ENCODE results near the gene DLX4. TPM values are rescaled to one million over a fixed set of nuclear protein-coding genes. Genes with fewer than 3 reads are reported as not detected.

DLX4 gene
- polyA plus RNA-seq, 1 donor from 2014 or later, result not detected

GRCh38 chr17:49925921-49926320, 43.1 kb upstream of the DLX4 start:
- Histone ChIP-seq H4K20me1 (ENCODE audit: insufficient read depth) (no peaks in the 10 kb centered on the region), H3K4me2 (ENCODE audit: low read length) (no peak overlapping the region), H3K9me2 (ENCODE audit: insufficient read depth, low read length) (no peaks in the 10 kb centered on the region), H3K9me3 (ENCODE audit: low read length) (no peaks in the 10 kb centered on the region), H3K36me3 (ENCODE audit: insufficient read depth, low read length) (no peaks in the 10 kb centered on the region), H3K4me3 (ENCODE audit: low read length) (no peak overlapping the region), H2AFZ (ENCODE audit: low read depth, low read length) (no peak overlapping the region), H3K79me2 (replicated peaks; ENCODE audit: insufficient read depth, low read length) (no peaks in the 10 kb centered on the region), H3F3A (ENCODE audit: insufficient read depth, low read length, poor library complexity, severe bottlenecking) (no peaks in the 10 kb centered on the region), H3K27me3 (ENCODE audit: insufficient read depth, low read depth, low read length) (no peaks in the 10 kb centered on the region), H3K27ac (ENCODE audit: low read length) (no peak overlapping the region), H3K9ac (ENCODE audit: low read length) (no peak overlapping the region)
- TF ChIP-seq TAF1 (IDR thresholded peaks at IDR 0.05; ENCODE audit: low read depth), result no peak
- TF ChIP-seq SMC3 (conservative IDR thresholded peaks at IDR 0.05; ENCODE audit: poor library complexity), result no peak

DNA sequence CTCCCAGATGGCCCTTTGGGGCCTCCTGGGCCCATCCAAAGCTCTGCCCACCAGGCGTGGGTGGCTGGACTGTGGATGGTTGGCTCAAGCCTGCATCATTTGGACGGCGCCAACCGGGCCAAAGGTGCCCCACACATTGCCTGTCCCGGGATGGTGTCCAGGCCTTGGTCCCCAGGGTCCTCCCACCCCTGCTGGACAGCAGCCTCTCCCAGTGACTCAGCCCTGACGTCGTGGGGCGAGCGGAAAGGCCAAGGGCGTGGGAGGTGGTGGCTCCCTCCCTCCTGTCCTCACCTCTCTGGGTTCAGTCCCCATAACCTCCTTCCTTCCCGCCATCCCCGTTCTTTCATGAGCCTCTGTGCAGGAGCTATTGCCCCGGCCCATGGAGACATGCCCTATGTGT, 42.1 kb upstream of the DLX4 start:
- no peaks in the 10 kb centered on the region for H3K36me3 ChIP-seq (ENCODE audit: insufficient read depth, low read length)
- no peaks in the 10 kb centered on the region for H3K9me2 ChIP-seq (ENCODE audit: insufficient read depth, low read length)
- no peak overlapping the region for H3K9ac ChIP-seq (ENCODE audit: low read length)
- no peaks in the 10 kb centered on the region for H4K20me1 ChIP-seq (ENCODE audit: insufficient read depth)
- H3F3A ChIP-seq (ENCODE audit: insufficient read depth, low read length, poor library complexity, severe bottlenecking), result no peaks in the 10 kb centered on the region
- no peaks in the 10 kb centered on the region for H3K9me3 ChIP-seq (ENCODE audit: low read length)
- H3K4me3 ChIP-seq (ENCODE audit: low read length), result no peak overlapping the region
- H3K27me3 ChIP-seq (ENCODE audit: insufficient read depth, low read depth, low read length), result no peaks in the 10 kb centered on the region
- no peak overlapping the region for H3K4me2 ChIP-seq (ENCODE audit: low read length)
- H3K79me2 ChIP-seq (replicated peaks; ENCODE audit: insufficient read depth, low read length), result no peaks in the 10 kb centered on the region
- H3K27ac ChIP-seq (ENCODE audit: low read length), result no peak overlapping the region
- H2AFZ ChIP-seq (ENCODE audit: low read depth, low read length), result no peak overlapping the region
- TF ChIP-seq, protein P1, sequence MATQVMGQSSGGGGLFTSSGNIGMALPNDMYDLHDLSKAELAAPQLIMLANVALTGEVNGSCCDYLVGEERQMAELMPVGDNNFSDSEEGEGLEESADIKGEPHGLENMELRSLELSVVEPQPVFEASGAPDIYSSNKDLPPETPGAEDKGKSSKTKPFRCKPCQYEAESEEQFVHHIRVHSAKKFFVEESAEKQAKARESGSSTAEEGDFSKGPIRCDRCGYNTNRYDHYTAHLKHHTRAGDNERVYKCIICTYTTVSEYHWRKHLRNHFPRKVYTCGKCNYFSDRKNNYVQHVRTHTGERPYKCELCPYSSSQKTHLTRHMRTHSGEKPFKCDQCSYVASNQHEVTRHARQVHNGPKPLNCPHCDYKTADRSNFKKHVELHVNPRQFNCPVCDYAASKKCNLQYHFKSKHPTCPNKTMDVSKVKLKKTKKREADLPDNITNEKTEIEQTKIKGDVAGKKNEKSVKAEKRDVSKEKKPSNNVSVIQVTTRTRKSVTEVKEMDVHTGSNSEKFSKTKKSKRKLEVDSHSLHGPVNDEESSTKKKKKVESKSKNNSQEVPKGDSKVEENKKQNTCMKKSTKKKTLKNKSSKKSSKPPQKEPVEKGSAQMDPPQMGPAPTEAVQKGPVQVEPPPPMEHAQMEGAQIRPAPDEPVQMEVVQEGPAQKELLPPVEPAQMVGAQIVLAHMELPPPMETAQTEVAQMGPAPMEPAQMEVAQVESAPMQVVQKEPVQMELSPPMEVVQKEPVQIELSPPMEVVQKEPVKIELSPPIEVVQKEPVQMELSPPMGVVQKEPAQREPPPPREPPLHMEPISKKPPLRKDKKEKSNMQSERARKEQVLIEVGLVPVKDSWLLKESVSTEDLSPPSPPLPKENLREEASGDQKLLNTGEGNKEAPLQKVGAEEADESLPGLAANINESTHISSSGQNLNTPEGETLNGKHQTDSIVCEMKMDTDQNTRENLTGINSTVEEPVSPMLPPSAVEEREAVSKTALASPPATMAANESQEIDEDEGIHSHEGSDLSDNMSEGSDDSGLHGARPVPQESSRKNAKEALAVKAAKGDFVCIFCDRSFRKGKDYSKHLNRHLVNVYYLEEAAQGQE (IDR thresholded peaks at IDR 0.05; ENCODE audit: borderline replicate concordance), result no peak
- TF ChIP-seq POLR2AphosphoS5 (IDR thresholded peaks at IDR 0.05) (no peak), SMC3 (conservative IDR thresholded peaks at IDR 0.05; ENCODE audit: poor library complexity) (no peak), RAD21 (conservative IDR thresholded peaks at IDR 0.05) (no peak), EP300 (conservative IDR thresholded peaks at IDR 0.05; ENCODE audit: poor library complexity, severe bottlenecking) (no peak), TAF1 (IDR thresholded peaks at IDR 0.05; ENCODE audit: low read depth) (no peak), MXI1 (conservative IDR thresholded peaks at IDR 0.05; ENCODE audit: poor library complexity, severe bottlenecking) (no peak), EZH2 (IDR thresholded peaks at IDR 0.05; ENCODE audit: borderline replicate concordance, insufficient read depth, low read length, poor library complexity, severe bottlenecking) (no peak)
- TF ChIP-seq, protein P2, sequence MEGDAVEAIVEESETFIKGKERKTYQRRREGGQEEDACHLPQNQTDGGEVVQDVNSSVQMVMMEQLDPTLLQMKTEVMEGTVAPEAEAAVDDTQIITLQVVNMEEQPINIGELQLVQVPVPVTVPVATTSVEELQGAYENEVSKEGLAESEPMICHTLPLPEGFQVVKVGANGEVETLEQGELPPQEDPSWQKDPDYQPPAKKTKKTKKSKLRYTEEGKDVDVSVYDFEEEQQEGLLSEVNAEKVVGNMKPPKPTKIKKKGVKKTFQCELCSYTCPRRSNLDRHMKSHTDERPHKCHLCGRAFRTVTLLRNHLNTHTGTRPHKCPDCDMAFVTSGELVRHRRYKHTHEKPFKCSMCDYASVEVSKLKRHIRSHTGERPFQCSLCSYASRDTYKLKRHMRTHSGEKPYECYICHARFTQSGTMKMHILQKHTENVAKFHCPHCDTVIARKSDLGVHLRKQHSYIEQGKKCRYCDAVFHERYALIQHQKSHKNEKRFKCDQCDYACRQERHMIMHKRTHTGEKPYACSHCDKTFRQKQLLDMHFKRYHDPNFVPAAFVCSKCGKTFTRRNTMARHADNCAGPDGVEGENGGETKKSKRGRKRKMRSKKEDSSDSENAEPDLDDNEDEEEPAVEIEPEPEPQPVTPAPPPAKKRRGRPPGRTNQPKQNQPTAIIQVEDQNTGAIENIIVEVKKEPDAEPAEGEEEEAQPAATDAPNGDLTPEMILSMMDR (IDR thresholded peaks at IDR 0.05; ENCODE audit: poor library complexity, severe bottlenecking), result no peak
